GM18502 (cell line): ENCODE data around the gene ANAPC16.
"Not testable (repeated sequence)": the region's sequence is repeated elsewhere in the genome, so short reads cannot be mapped to it uniquely, and the experiment has no call there.

Experiments used
- ATAC-seq: cut with Tn5 transposase; IDR thresholded peaks from one replicate; pipeline ENCODE4 v1.9.1; 2021; ENCODE audit warnings: mild to moderate bottlenecking; ENCODE audit not compliant: unreplicated experiment, poor library complexity

Gene ANAPC16

DNA sequence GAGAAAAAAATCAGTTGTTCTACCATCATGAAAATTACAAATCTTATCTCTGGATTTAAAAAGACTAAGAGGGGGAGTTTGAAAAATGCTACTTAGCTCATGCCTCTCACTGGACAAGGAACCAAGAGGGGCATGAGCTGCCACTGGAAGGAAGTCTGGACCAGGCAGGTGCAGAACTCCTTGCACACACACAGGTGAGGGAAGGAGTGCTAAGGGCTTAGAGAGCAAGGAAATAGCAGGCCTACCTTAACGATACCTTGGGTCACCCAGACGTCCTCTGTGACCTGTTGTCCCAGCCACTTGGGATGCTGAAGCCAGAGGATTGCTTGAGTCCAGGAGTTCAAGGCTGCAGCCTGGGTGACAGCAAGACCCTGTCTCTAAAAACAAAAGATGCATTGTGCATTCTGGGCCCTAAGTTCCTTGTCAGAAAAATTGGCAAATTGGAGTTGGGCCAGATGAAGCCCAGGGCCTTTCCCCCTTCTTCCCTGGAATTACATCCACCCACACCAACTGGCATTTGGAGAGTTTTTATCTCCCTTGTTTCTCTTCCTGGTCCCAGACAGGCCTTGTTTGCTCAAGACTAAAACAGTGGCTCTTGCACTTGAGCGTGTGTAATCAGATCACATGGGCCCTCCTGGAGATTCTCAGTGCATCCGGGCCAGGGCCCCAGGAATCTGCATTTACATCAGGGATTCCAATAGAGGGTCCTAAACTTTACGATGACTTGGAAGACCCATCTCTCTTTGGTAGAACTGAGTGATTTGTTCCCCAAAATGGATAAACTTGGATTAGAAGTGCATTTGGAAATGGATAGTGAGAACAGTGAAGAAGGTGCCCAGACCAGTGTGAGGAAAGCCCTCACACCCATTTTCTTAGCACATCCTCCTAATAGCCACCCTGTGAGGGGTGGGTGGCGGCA lies 60.9 kb downstream of the ANAPC16 start:
- ATAC-seq: no peak

DNA sequence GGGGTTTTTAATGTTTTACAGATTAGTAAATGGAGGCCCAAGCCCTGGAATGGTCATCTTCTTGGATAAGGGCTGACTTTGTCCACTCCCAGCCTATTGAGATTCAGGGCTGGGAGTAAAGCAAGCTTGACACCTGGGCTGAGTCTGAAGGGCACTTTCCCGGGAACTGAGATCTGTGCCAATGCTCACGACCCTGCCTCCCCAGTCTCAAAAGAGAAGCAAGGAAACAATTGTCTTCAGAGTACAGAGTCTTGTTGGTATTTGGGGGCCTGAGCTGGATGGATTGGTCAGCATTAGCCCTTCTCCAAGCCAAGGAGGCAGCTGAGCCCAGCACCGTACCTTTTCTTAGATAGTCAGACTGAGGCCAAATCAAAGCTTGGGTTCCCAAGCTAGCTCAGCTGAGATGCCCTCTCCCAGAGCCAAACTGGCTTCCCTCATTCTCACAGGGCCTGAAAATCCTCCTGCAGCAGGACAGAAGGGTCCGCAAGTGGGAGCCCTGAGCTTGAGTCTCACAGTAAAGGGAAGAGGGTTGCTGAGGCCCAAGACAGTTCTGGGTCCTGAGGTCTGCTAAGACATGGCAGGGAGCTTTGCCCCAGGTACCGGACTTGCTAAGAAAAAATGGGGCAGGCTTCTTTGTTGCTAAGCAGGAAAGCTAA lies 61.7 kb downstream of the ANAPC16 start:
- no peak for ATAC-seq

DNA sequence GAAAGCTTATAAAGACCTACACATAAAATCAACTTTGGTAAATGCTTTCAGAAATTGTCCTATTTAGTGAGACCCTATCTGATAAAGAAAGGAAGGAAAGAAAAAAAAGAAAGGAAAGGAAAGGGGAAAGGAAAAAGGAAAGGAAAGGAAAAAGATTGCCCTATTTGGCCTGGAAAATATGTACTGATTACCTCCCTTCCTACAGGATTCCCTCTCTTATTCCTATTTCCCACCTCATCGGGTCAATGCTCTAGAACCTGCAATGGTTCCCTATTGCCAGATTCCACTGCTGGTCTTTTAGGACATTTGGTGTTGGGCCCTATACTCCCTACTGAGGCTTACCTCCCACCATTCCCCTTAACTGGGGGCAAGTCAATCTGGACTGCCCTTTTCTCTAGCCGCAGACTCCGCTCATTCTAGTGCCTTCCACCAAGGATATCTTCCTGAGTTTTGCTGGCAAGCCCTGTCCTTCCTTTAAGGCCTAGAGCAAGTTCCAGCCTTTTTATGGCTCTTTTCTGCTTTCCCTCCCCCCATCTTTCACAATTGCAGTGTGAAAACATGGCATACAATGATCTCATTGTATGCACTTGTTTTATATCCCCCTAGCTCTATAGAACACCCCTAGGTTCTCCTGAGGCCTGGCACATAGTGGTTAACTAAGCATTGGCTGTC lies 62.3 kb downstream of the ANAPC16 start:
- ATAC-seq: no peak

DNA sequence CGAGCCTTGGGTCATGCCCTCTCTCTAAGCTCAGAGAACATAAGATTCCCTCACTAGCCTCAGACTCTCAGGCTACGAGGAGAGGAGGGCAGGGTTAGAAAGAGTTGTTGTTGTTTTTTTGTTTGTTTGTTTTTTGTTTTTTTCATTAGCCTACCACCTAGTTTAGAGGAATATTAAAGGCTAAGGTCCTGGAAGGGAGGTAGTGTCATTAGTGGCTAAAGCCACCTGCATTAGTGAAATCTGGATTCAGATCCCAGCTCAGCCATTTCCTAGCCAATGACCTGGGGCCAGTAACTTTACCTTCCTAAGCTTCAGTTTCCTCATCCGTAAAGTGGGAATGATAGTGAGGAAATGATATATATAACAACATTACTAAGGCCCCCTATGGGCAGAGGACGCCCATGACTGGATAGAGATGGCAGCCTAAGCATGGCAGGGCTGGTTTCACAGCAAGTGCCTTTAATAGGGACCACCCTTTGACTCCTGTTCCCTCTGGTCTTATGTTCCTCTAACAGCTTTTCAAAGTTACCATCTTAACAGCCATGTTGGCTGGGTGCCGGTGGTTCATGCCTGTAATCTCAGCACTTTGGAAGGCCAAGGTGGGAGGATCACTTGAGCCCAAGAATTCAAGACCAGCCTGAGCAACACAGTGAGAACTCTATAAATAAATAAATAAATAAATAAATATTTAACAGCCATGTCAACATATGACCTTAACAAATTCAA lies 63.0 kb downstream of the ANAPC16 start:
- no peak for ATAC-seq

DNA sequence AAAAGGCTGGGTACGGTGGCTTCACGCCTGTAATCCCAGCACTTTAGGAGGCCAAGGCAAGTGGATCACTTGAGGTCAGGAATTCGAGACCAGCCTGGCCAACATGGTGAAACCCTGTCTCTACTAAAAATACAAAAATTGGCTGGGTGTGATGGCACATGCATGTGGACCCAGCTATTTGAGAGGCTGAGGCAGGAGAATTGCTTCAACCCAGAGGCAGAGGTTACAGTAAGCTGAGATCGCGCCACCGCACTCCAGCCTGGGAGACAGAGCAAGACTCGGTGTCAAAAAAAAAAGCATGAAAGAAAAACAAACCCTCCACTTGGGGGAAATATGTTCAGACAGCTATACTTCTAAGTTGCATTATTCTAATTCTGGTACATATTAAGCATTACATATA lies 63.8 kb downstream of the ANAPC16 start:
- ATAC-seq: not testable (repeated sequence)

DNA sequence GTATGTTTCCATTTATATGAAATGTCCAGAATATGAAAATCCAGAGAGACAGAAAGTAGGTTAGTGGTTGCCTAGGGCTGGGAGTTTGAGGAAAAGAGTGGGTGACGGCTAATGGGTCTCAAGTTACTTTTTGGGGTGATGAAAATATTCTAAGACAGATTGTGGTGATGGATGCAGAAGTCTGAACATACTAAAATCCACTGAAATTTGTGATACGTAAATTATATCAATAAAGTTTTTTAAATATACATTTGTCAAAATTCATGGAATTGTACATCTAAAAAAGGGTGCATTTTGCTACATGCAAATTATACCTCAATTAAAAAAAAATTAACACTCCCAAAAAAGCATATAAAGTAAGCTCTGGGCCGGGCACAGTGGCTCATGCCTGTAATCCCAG lies 67.3 kb downstream of the ANAPC16 start:
- ATAC-seq: no peak
